Glomerular visceral epithelial cell (primary cell): Measurements from ENCODE around the gene KLF4.

ENCODE experiments used
- DNase-seq: peaks from one replicate; pipeline ENCODE4 v3.0.0-alpha.2; 2016; ENCODE audit errors: extremely low spot score

KLF4 gene

DNA sequence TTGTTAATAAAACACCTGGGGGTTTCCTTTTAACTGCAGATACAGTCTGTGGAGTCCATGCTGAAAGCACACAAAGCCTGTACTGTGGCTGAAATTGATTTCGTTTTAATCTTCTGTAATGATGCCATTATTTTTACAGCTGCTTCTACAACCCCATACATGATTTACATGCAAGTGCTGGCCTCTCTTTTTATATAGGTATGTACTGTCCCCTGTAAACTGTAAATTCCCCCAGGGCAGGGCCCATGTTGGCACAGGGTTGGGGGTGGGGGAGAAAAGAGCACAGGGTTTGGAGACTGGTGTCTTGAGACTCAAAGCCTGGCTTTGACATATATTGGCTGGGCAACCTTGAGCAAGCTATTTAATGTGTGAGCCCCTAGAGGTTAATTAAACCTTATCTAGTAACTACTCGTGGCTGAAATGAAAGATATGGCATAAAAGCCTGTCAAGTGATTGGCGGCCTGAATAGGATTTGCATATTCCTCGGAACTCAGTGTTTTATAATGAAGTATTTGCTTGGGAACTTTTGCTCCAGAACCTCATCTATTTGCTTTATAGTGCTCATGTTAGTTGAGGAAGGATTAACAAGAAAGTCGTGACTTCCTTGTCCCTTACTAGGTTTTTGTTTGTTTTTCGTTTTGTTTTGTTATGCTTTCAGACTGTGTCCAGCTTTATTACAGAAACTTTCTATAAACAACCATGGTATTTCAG is 34.0 kb downstream of the KLF4 start:
- no peak for DNase-seq

DNA sequence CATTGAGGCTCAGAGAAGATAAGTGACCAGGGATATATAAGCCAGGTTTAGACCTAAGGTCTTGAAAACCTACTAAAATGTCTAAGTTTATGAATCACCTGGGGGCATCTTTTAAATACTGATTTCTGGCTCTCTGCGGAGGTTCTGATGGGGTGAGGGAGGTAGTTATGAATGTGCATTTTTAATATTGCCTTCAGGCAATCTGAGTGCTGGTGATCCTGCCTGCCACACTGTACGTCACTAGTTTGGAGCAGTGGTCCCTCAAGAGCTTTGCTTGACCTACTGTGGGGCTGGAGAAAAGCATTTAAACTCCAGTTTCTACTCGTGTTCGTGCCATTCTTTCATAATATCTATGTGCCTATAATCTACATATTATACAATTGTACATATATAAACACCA is 36.1 kb downstream of the KLF4 start:
- no peak for DNase-seq

DNA sequence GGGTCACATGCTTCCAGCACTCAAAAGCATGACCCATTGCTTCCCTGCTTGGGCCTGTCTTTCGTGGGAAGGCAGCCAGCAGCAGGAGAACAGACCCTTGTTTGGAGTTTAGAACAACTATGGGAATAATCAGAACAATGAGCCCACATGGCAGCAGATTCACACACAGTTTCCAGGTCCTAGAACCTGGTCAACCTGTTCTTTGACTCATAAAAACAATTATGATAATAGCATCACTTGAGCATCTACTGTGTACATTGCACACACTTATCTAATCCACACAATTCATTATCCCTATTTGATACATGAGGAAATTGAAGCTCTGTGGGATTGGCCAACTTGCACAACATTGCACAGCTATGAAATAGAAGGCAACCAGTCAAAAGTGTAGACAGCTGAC is 41.7 kb downstream of the KLF4 start:
- DNase-seq = no peak

DNA sequence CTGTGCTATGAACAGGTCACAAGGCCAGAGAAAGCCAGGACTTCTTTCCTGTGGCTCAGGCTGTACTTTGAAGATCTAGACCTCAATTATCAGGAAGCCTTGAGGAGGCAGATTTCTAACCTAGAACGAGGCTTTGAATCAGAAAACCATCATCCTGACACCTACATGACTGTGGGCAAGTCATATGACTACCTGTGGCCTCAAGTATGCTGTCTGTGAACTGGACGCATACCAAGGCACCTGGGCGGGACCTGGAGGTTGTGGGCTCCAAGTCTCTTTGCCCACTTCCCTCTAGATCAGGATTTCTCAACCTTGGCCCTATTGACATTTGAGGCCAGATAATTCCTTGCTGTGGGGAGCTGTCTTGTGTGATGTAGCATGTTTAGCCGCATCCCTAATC is 42.5 kb downstream of the KLF4 start:
- DNase-seq = no peak

DNA sequence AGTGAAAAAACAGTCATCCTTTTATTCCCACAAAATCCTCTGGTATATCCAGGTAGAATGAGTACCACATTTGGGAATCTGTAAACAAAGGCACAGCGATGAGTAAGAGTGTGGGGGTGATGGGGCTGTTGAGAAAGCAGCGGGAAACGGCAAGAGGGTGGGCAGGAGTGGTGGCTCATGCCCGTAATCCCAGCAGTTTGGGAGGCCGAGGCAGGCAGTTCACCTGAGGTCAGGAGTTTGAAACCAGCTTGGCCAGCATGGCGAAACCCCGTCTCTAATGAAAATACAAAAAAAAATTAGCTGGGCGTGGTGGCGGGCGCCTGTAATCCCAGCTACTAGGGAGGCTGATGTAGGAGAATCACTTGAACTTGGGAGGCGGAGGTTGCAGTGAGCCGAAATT is 43.1 kb downstream of the KLF4 start:
- DNase-seq = no peak

DNA sequence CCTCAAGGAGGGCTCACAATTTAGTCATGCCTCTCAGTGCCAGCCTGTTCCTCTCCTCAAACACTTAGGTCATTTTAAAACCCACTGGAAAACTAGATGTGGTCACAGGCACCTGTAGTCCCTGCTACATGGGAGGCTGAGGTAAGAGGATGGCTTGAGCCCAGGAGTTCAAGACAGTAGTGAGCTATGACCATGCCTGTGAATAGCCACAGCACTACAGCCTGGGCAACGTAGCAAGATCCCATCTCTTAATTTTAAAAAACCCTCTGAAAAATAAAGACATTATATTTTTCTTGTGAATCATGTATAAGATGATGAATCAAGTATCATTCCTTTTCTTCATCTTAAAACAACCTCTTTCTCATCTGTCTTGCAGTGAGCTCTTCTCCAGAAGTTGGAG is 45.8 kb downstream of the KLF4 start:
- no peak for DNase-seq

DNA sequence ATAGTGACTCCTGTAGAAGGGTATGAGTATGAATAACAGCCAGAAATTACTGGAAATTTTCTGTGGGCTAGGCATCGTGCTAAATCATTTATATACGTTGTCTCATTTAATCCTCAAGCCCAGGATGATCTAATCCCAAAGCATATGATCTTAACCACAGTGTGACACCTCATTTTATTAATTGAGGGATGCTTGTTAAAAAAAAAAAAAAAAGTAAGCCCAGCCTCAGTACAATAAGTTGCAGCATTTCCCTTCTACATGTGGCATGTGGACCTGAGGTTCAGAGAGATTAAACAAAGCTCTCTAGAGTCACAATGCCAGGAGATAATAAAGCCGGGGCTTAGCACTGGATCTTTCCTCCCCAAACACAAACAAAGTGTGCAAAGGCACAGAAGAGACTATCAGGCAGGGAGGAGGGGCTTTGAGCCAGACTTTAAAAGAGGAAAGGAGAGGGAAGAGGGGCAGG is 49.5 kb downstream of the KLF4 start:
- DNase-seq = no peak

DNA sequence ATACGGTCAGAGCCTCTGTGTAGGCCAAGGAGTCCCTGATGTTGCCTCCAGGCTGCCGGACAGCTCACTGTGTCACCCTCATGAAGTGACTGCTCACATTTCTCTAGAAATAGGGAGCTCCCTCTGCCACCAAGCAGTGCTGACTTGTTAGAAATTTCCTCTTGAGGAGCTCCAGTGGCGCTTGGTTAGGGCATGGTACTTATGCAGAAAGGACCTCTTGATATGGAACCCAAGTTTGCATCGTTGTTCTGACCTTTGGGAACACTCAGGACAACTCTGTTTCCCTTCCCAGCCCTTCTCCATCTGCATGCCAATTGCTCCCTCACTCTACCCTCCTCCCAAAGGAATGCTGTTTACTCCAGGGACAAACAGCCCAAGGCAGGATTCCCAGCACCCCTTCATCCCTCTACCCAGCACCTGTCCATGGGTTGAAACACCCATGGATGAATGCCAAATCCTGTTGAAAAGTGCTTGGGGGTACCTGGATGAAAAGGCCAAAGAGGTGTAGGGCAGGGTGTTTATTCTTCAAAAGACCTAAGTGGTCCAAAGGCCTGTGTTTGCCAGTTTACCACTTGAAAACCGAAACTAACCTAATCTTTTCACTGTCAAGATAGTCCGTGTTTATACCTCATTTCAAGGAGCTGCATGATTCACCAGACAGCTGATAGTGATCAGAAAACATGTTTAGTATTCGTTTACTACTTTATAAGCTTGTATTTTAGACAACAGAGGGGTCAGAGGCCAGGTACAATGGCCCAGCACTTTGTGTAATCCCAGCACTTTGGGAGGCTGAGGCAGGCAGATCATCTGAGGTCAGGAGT is 51.1 kb downstream of the KLF4 start:
- DNase-seq = no peak

DNA sequence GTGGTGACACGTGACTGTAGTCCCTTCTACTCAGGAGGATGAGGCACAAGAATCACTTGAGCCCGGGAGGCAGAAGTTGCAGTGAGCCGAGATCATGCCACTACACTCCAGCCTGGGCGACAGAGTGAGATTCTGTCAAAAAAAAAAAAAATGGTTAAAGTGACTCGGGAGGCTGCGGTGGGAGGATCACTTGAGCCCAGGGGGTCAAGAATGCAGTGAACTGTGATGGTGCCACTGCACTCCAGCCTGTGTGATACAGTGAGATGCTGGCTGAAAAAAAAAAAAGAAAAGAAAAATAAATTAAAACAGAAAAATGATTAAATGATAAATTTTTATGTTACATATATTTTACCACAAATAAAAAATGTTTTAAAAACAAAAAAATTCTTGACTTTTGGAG is 51.9 kb downstream of the KLF4 start:
- no peak for DNase-seq

DNA sequence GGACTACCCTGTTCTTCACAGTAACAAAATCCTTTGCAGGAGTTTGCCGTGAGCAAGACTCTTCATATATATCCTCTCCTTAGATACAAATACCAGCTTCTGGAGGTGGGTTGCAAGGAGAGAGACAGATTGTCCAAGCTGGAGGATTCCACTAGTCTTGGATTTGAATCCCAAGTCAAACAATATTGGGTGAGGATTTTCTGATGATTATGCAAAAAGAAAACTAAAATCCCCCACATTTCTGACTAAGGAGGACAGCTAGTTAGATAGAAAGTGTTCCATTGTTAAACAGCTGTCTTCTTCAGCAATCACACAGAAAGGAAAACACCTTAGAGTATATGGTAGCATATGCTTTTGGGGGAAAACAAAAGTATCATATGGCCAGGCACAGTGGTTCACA is 54.2 kb downstream of the KLF4 start:
- DNase-seq = no peak
